Kidney (tissue), 14 donors: ENCODE data around the gene THTPA. TPM values are rescaled to one million over a fixed set of nuclear protein-coding genes. Genes with fewer than 3 reads are reported as not detected.

ENCODE experiments used
- DNase-seq, 5 donors: peaks; one replicate each; pipeline ENCODE4 v3.0.0-alpha.2; 2013 to 2020
- FAIRE-seq: peaks from 2 replicates; lab custom pipeline; 2012; peaks lifted over from hg19 to GRCh38; lab: Jason Lieb, UNC
- H3K27ac ChIP-seq, 2 donors: one replicate each; pipeline ENCODE4 v1.7.0; 2013; ENCODE audit warnings: low read depth in 2 of 2, low read length in 2 of 2, inconsistent platforms in 1 of 2
- H3K27me3 ChIP-seq: one replicate; pipeline ENCODE4 v1.7.1; 2013; ENCODE audit warnings: low read length, inconsistent platforms; ENCODE audit not compliant: control insufficient read depth, insufficient read depth
- H3K36me3 ChIP-seq, 3 donors: one replicate each; pipeline versions ENCODE4 v1.7.0 to v1.7.1; 2013; ENCODE audit warnings: low read length in 3 of 3, control low read depth in 1 of 3, inconsistent platforms in 1 of 3; ENCODE audit not compliant: insufficient read depth in 3 of 3, control insufficient read depth in 2 of 3
- H3K4me1 ChIP-seq, 3 donors: one replicate each; pipeline versions ENCODE4 v1.7.0 to v1.7.1; 2013; ENCODE audit warnings: low read length in 3 of 3, inconsistent platforms in 1 of 3, low read depth in 1 of 3; ENCODE audit not compliant: control insufficient read depth in 2 of 3, insufficient read depth in 2 of 3
- H3K4me3 ChIP-seq, 3 donors: one replicate each; pipeline versions ENCODE4 v1.7.0 to v1.8.1; 2013; ENCODE audit warnings: low read length in 3 of 3, control low read depth in 1 of 3, inconsistent platforms in 1 of 3
- H3K9ac ChIP-seq, 3 donors: one replicate each; pipeline versions ENCODE4 v1.7.0 to v1.7.1; 2013; ENCODE audit warnings: low read length in 3 of 3, control low read depth in 1 of 3, inconsistent platforms in 1 of 3
- H3K9me3 ChIP-seq, 3 donors: one replicate each; pipeline versions ENCODE4 v1.7.0 to v1.7.1; 2013; ENCODE audit warnings: low read length in 3 of 3, control low read depth in 1 of 3, inconsistent platforms in 1 of 3; ENCODE audit not compliant: control insufficient read depth in 2 of 3, insufficient read depth in 1 of 3
- intact Hi-C: fragments of 100-400 bp; cut with DNase I; formaldehyde crosslinking; loops from one replicate; pipeline ENCODE4 v1.11.1; 2022
- polyA plus RNA-seq: library from polyadenylated mRNA; stranded (reverse); fragments of 350-450 nt; fragmentation: Illumina TruSeq; extraction: RNeasy Lipid Tissue Mini Kit (QIAGEN cat#74804); gene quantifications from one replicate; pipeline ENCODE4 v1.2.3, GENCODE V29; 2014; ENCODE audit warnings: low read depth, low replicate concordance; ENCODE audit not compliant: insufficient read depth
- total RNA-seq: library from RNA; stranded (reverse); fragmentation: NEBNext Ultra II Directional; extraction: Animal tissue kit (Norgen Biotek cat#: 25700); gene quantifications from one replicate; pipeline ENCODE4 v1.2.1, GENCODE V29; 2021
- TF ChIP-seq, protein P1 (sequence below): IDR thresholded peaks from 3 replicates; pipeline ENCODE4 v1.5.1; 2012; ENCODE audit warnings: mild to moderate bottlenecking, moderate library complexity, borderline replicate concordance; ENCODE audit not compliant: insufficient read depth; ENCODE audit errors: extremely low read depth
- donor health status: control.
- donor health status: control.
- donor health status: control.
- donor health status: control.
- donor health status: control.
- donor health status: DM: yes; HTN: yes; CAD: no.
- donor health status: Normal renal cell carcinoma (clear cell type).

Gene THTPA
- total and polyA plus RNA-seq, 2 donors from 2014 or later, result 24.4 to 38.4 TPM

DNA sequence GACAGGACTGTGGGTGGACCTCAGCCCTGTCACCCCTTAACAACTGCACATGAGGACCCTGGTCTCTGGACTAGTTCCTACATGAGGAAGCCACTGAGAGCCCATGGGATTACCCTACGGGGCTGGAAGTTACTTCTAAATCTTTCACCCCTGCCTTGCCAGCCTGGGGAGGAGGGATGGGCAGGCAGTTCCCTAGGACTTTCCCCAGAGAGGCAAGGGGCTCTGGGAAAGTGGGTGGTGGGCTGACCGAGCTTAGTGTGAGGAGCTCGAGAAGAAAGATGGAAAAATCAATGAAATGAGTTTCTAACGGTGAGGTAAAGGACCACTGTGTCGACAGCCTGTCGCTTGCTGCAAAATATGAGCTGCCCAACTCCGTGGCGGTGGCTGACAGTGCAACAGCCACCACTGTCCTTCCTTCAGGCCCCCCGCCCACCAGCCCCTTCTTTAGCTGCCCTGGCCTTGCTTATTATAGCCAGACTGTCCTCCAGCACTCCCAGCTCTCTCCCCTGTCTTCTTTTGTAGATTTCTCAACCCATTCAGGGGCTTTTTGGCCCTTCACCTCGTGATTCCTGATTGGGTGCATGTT is 9.5 kb upstream of the THTPA start:
- peaks cover 4% of the 10 kb centered on the region for H3K27me3 ChIP-seq
- no peaks in the 10 kb centered on the region for H3K36me3 ChIP-seq
- TF ChIP-seq, protein P1, sequence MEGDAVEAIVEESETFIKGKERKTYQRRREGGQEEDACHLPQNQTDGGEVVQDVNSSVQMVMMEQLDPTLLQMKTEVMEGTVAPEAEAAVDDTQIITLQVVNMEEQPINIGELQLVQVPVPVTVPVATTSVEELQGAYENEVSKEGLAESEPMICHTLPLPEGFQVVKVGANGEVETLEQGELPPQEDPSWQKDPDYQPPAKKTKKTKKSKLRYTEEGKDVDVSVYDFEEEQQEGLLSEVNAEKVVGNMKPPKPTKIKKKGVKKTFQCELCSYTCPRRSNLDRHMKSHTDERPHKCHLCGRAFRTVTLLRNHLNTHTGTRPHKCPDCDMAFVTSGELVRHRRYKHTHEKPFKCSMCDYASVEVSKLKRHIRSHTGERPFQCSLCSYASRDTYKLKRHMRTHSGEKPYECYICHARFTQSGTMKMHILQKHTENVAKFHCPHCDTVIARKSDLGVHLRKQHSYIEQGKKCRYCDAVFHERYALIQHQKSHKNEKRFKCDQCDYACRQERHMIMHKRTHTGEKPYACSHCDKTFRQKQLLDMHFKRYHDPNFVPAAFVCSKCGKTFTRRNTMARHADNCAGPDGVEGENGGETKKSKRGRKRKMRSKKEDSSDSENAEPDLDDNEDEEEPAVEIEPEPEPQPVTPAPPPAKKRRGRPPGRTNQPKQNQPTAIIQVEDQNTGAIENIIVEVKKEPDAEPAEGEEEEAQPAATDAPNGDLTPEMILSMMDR, result no peak
- H3K9me3 ChIP-seq, result no peaks in the 10 kb centered on the region
- peaks cover 0 to 23% (median 17%) of the 10 kb centered on the region in 3 donors for H3K4me1 ChIP-seq
- intact Hi-C loops, result no loop called here
- no peak overlapping the region for H3K27ac ChIP-seq
- H3K9ac ChIP-seq, result no peak overlapping the region
- no peak for FAIRE-seq
- no peak overlapping the region for H3K4me3 ChIP-seq
- no peak for DNase-seq

DNA sequence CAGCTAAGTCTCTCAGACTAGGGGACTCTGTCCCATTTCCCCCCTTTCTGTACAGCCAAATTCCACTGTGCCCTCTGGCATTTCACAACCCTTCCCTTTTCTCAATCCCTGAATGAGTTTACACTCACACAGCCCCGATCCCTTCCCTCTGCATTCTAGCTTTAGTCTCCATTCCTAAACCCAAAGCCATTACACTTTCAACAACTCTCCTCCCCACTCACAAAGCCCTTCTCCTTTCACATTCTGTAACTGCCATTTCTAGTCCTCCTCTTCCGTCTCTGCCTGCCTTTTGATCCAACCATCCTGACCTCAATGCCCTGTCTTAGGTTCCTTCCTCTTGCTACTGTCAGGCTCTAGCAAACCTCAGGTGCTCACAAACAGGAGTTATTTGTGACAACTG is 8.1 kb upstream of the THTPA start:
- no peak for FAIRE-seq
- TF ChIP-seq, protein P1, result no peak
- H3K4me1 ChIP-seq, result peaks cover 0 to 23% (median 17%) of the 10 kb centered on the region in 3 donors
- peaks cover 4% of the 10 kb centered on the region for H3K27me3 ChIP-seq
- DNase-seq, result no peak
- H3K9me3 ChIP-seq, result no peaks in the 10 kb centered on the region
- intact Hi-C loops, result no loop called here
- H3K27ac ChIP-seq, result peak overlapping the region; percentile 56 to 58
- H3K36me3 ChIP-seq, result no peaks in the 10 kb centered on the region
- peak overlapping the region in 1 of 3 donors; percentile 4 for H3K9ac ChIP-seq
- H3K4me3 ChIP-seq, result no peak overlapping the region

DNA sequence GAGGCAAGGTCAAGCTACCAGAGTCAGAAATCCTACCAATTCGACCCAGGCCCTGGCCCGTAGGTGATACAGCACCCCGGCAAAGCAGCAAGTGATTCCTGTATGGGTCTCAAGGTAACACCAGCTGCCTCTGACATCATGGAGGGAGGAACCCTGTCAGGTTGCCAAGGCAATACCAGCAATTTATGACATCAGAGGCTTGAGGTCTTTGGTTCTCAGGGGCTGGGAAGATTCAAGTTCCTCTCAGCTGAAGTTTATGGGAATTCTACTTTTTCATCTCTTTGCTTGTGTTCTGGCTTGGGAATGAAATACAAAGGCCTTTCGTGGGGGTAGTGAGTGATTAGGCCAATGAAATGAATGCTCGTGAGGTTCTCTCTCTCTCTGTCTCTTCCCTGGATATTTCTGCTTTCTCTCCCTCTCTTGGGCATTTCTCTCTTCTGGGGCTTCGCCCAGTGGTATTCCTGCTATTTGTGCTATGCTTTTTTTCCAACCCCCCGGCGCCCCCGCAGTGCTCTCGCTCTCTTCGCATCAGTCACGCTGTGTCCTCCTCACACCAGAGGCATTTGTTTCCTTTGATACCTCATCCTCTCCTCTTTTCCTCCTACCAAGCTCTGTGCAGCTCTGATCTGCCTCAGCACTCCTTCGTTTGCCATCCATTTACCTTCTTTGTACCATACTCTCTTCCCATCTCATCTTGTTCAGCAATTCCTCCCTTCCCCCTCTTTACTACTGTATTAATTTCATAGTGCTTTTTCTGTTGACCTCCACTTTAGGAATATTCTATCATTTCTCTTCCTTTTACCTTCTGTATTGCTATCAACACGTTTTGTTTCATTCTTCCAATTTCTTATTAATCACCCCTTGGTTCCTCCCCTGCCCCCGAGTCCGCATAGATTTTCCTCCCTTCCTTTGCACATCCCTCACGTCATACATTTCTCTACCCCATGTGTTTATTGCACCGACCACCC is 7.4 kb upstream of the THTPA start:
- peak overlapping the region; percentile 56 to 58 for H3K27ac ChIP-seq
- H3K27me3 ChIP-seq, result peaks cover 4% of the 10 kb centered on the region
- peaks cover 0 to 17% (median 17%) of the 10 kb centered on the region in 3 donors for H3K4me1 ChIP-seq
- peak overlapping the region in 1 of 3 donors; percentile 4 for H3K9ac ChIP-seq
- FAIRE-seq (no peak), DNase-seq (peak in 4 of 5 donors; percentile 63 to 85 (median 80))
- H3K9me3 ChIP-seq, result no peaks in the 10 kb centered on the region
- TF ChIP-seq, protein P1, result no peak
- intact Hi-C loops, result no loop called here
- H3K4me3 ChIP-seq, result no peak overlapping the region
- no peaks in the 10 kb centered on the region for H3K36me3 ChIP-seq
